CD4-positive, alpha-beta T cell treated with Interleukin-21 for 1 hour (primary cell): ENCODE results near the gene ERG.

Experiments used
- DNase-seq: peaks from one replicate; pipeline ENCODE4 v3.0.0-alpha.2; 2020

The ERG gene

DNA sequence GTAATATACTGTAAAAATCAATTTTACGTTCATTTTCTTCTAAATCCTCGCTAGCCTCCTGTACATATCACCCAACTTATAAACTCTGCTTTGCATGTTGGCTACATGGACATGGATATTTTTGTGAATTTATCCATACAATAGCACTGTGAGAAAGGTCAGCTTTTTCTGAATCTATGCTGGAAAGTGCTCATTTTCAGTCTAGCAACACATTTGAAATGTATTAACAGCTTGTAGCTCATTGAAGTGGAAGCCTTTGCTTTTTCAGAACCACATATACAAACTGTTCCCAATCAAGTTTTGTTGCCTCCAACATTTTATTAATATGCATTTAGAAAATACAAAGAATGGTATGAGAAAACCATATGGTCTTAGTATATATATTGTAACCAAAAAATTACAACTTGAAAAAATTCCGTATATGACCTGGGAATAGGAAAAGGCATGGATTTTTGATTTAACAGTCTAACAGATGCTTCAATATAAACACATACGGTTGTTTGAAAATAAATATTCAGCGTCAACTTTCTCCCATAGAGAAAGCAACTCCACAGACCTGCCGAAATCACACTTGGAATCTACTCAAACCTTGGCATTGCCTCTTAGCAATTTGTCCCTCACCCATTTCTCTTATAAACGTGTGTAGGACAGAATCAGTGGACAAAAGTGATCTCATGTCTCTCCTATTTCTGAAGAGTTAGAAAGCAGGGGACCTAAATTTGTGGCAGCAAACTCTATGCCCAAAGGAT, 112.7 kb downstream of the ERG start:
- DNase-seq, result no peak

- no peak for DNase-seq
These were observed 113.4 kb downstream of the ERG start for GRCh38 chr21:38384675-38385426.

GRCh38 chr21:38384238-38384560, 114.1 kb downstream of the ERG start:
- DNase-seq, result no peak

- no peak for DNase-seq
These were observed 114.7 kb downstream of the ERG start for GRCh38 chr21:38383411-38384237.

DNA sequence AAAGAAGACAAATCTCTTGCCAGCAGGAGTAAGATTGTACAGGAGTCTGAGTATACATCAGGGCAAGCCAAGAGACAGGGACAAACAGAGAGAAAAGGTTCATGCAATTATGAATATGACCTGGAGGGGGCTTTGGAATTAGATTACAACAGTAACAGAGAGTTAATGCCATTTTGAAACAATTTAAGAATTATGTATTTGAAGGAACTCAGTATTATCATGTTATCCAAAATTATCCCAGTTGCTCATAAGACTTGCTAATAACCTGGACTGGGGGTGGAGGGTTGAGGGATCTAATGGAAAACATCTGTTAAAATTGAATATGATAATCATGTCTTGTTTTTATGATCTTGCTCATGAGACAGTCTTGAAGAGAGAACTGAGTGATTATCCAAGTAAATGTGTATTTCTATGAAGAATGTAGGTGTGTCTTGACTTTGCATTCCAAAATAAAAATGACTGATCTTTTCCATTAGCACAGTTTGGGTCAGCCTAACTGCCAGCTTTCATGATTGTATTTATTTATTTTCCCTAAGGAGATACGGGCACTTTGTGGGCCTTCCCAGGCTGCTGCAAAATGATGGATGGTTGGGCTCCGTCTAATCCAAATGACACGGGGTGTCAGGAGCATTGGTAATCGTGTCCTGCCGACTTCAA, 117.7 kb downstream of the ERG start:
- no peak for DNase-seq

DNA sequence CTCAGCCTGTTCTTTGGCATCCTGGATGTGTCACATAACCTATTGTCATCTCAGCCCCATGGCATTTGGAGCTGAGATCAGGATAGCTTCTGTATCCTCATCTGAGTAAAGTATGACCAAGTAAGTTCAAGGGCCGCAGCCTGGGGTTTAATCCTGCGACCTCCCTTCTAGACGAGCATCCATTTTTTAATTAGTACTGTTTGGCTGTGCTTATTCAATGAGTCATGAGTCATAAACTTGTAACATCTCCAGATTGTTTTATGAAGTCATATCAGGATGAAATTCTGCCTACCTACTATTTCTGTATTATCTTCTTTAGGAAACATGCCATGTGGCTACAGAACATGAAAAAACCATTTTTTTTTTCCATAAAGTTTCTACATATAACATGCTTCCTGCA, 119.1 kb downstream of the ERG start:
- no peak for DNase-seq

- no peak for DNase-seq
These were observed 120.8 kb downstream of the ERG start for GRCh38 chr21:38377165-38378088.

DNA sequence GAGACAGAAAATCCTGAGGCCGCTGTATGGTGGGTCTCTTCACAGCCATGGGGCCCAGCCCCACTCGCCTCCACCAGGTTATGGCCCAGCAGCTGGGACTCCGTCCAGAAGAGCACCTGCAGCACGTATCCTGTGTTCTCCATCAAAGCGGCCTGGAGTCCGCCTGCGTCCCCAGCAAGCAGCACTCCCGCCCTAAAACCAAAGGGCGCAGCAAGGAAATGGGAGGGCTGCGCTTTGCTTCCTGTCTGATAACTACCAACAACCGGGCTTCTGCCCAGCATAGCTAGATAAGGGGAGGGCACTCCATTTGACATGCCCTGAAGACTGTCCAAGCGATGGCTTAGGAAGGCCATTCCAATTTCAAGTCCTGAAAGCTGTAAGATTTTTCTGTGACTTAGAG, 121.6 kb downstream of the ERG start:
- no peak for DNase-seq

GRCh38 chr21:38376235-38376634, 122.0 kb downstream of the ERG start:
- no peak for DNase-seq

DNA sequence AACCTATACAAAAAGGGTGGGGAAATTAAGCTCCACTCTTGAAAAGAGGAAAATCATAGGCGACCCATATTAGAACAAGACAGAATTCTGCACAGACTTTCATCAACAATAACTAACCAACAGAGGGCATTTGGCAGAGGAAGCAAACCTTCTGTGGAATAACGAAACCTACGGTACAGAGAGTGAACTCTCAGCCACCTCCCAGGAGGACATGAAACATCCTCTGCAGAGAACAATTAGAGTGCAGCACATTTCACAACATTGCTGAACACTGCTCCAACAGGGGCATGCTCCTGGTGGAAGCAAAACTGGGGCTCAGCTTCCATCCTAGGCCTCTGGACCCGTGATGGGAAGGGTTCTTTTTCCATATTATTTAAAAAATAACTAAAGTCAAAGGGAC, 130.6 kb downstream of the ERG start:
- no peak for DNase-seq

DNA sequence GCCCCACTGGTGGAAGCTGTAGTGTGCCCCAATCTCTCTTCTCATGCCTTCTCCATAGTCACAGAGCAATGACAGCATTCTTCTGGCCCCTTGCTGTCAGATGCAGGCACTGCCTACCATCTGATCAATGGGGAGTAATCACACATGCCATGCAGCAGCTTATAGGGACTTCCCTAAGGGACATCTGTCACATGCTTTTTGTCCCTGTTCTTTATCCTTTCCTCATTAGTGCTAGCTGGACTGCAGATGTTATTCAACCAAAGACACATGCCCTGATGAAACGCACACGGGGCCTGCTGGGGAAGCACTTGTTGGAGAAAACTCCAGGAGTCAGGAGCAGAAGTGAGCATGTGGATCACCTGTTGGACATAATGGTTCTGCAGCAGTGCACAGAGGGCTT, 132.8 kb downstream of the ERG start:
- DNase-seq, result no peak

GRCh38 chr21:38363693-38364092, 134.6 kb downstream of the ERG start:
- no peak for DNase-seq

GRCh38 chr21:38361324-38361723, 137.0 kb downstream of the ERG start:
- DNase-seq, result no peak

GRCh38 chr21:38359835-38360234, 138.4 kb downstream of the ERG start:
- DNase-seq, result no peak

GRCh38 chr21:38359090-38359489, 139.2 kb downstream of the ERG start:
- DNase-seq, result no peak

DNA sequence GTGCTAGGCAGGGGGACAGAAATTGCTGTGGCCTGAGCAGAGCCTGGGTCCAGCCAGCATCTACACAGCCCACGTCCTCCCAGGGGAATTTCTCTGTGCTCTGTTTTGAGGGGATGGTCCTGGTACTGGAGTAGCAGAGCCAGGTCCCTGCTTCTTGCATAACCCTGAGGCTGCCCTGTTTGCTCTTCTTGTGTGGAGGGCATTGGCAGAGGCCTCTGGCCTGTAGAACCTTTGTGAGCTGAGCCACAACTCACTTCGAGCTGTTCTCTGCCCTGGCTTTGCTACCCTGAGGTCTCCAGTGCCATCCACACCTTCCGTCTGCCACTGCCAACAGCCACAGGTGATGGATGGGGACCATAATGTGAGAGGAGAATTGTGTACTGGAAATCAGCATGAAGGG, 139.6 kb downstream of the ERG start:
- no peak for DNase-seq

DNA sequence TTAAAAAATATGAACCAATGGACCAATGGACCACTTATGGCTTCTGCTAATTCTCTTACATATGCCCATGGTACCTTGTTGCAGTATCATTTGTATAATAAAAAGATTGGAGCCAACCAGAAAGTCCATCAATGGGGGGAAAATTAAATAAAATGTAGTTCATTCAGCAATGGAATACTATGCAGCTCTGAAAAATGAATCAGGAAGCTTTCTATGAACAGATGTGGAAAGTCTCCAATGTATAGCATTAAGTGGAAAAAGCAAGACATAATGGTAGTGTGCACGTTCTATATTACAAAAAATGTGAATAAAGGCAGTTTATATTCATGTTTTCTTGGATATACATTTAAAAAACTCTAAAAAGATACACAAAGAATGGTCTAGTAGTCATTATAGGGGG, 140.2 kb downstream of the ERG start:
- no peak for DNase-seq

GRCh38 chr21:38356883-38357625, 141.2 kb downstream of the ERG start:
- DNase-seq, result no peak

DNA sequence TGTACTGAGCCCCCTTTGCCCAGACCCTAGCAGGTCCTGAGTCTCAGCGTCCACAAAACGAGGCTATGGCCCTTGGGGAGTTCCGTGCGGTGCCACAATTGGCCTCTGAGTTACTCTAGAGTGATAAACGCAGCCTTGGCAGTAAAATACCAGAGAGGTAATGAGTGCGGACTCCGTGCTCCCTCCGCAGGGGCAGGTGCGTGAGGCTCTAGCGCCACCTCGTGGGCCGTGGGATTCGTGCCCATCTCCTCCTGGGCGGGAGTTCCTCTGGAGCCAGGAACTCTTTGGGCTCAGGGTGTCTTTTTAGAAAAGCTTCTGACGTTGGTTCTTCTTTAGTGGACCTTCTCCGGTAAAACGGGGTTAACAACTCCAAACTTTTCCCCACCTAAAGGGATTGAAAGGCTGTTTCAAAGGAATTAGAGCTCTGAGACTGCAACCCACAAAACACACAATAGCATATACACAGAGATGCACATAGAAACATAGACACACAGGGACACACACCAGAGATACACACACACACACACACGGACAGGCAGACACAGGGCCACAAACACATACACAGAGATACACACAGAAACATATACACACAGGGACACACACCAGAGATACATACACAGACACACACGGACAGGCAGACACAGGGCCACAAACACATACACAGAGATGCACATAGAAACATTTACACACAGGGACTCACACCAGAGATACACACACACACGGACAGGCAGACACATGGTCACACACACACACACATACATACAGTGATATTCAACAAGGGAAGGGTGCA, 142.1 kb downstream of the ERG start:
- DNase-seq, result peak; percentile 53

- no peak for DNase-seq
These were observed 142.9 kb downstream of the ERG start for GRCh38 chr21:38355353-38355752.

DNA sequence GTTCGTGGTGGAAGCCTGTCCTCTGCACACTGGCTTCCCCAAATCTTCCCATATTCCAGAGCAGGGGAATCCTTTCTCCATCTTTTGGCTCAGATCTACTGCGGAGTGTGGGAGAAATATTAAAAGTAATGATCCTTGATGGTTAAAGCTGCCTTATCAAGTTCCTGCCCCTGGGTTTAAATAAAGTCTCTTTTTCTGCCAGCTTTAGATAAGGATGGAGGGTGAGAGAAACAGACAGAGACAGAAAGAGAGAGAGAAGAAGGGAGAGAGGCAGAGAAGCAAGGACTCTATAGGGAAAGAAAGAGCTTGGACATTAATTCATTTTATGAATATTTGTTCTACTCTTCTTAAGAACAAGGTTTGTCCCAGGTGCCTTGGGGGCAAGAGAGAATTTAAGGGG, 143.5 kb downstream of the ERG start:
- DNase-seq, result no peak
